Activated gamma-delta T cell (primary cell): ENCODE results near the gene EDARADD.
"Not testable (repeated sequence)": the region's sequence is repeated elsewhere in the genome, so short reads cannot be mapped to it uniquely, and the experiment has no call there.

Experiments
- DNase-seq: peaks from one replicate; lab custom pipeline; 2025; lab: John Stamatoyannopoulos, UW

EDARADD gene

GRCh38 chr1:236486356-236487002 lies 92.4 kb downstream of the EDARADD start:
- DNase-seq = no peak

GRCh38 chr1:236489161-236489560 lies 95.1 kb downstream of the EDARADD start:
- DNase-seq = not testable (repeated sequence)

- DNase-seq = no peak
Measured at GRCh38 chr1:236489710-236490377, 95.8 kb downstream of the EDARADD start.

- DNase-seq = no peak
Measured at GRCh38 chr1:236491469-236492136, 97.5 kb downstream of the EDARADD start.

GRCh38 chr1:236492378-236492777 lies 98.3 kb downstream of the EDARADD start:
- no peak for DNase-seq

- no peak for DNase-seq
Measured at GRCh38 chr1:236494082-236494481, 100.0 kb downstream of the EDARADD start.

GRCh38 chr1:236494586-236495466 lies 100.7 kb downstream of the EDARADD start:
- no peak for DNase-seq

GRCh38 chr1:236495467-236496112 lies 101.5 kb downstream of the EDARADD start:
- no peak for DNase-seq

GRCh38 chr1:236497908-236498307 lies 103.8 kb downstream of the EDARADD start:
- no peak for DNase-seq

GRCh38 chr1:236501093-236501492 lies 107.0 kb downstream of the EDARADD start:
- DNase-seq = no peak

GRCh38 chr1:236502579-236502971 lies 108.5 kb downstream of the EDARADD start:
- no peak for DNase-seq

GRCh38 chr1:236502972-236503639 lies 109.0 kb downstream of the EDARADD start:
- no peak for DNase-seq

GRCh38 chr1:236504338-236504737 lies 110.3 kb downstream of the EDARADD start:
- not testable (repeated sequence) for DNase-seq

- no peak for DNase-seq
Measured at GRCh38 chr1:236507022-236507700, 113.1 kb downstream of the EDARADD start.

- DNase-seq = no peak
Measured at GRCh38 chr1:236508593-236509027, 114.5 kb downstream of the EDARADD start.

- DNase-seq = no peak
Measured at GRCh38 chr1:236509203-236509602, 115.1 kb downstream of the EDARADD start.

- no peak for DNase-seq
Measured at GRCh38 chr1:236509647-236510401, 115.7 kb downstream of the EDARADD start.

GRCh38 chr1:236511735-236512418 lies 117.8 kb downstream of the EDARADD start:
- no peak for DNase-seq
